Heart left ventricle (tissue), 16 donors: ENCODE data around the gene DAB2IP. TPM values are rescaled to one million over a fixed set of nuclear protein-coding genes. Genes with fewer than 3 reads are reported as not detected.
A peak's percentile ranks its signal among the peaks of the same experiment; 100 is the strongest.

Experiments
- ATAC-seq, 4 donors: fragments of 200-7000 bp; cut with Tn5 transposase; one replicate each; pipeline ENCODE4 v1.9.1; 2020 to 2022; ENCODE audit warnings: moderate library complexity in 4 of 4, mild to moderate bottlenecking in 3 of 4, moderate number of reproducible peaks in 1 of 4
- DNase-seq, 5 donors: peaks; one replicate each; pipeline ENCODE4 v3.0.0-alpha.2; 2020
- H3K27ac ChIP-seq, 12 donors: fragments of 200-600 bp; sonication (generic) in 4 of 12; one replicate each; pipeline versions ENCODE4 v1.5.0 to v1.8.0; 2016 to 2022; ENCODE audit warnings: mild to moderate bottlenecking in 2 of 12
- H3K27me3 ChIP-seq, 9 donors: fragments of 200-600 bp; sonication (generic) in 2 of 9; one replicate each; pipeline versions ENCODE4 v1.5.1 to v1.8.0; 2016 to 2022; ENCODE audit warnings: mild to moderate bottlenecking in 3 of 9
- H3K36me3 ChIP-seq, 9 donors: fragments of 200-600 bp; sonication (generic) in 2 of 9; one replicate each; pipeline versions ENCODE4 v1.5.0 to v1.8.0; 2018 to 2022; ENCODE audit warnings: mild to moderate bottlenecking in 2 of 9
- H3K4me1 ChIP-seq, 12 donors: fragments of 200-600 bp; sonication (generic) in 4 of 12; one replicate each; pipeline versions ENCODE4 v1.5.0 to v1.8.0; 2016 to 2022; ENCODE audit warnings: mild to moderate bottlenecking in 3 of 12
- H3K4me3 ChIP-seq, 12 donors: fragments of 200-600 bp; sonication (generic) in 4 of 12; one replicate each; pipeline versions ENCODE4 v1.5.0 to v1.8.0; 2017 to 2022; ENCODE audit warnings: mild to moderate bottlenecking in 9 of 12, moderate library complexity in 4 of 12
- H3K9me3 ChIP-seq, 12 donors: fragments of 200-600 bp; sonication (generic) in 4 of 12; one replicate each; pipeline versions ENCODE4 v1.5.0 to v1.8.0; 2016 to 2022; ENCODE audit warnings: mild to moderate bottlenecking in 1 of 12
- POLR2A ChIP-seq, 2 donors: fragments of 450-650 bp; IDR thresholded peaks; one replicate each; pipeline ENCODE4 v1.6.1; 2017; ENCODE audit warnings: antibody characterized with exemption in 2 of 2, mild to moderate bottlenecking in 2 of 2, moderate library complexity in 2 of 2
- WGBS, 4 donors: extraction: QIAGEN DNeasy Blood & Tissue Kit in 2 of 4; methylation state at CpG; one replicate each; pipeline versions ENCODE4 v1.1.5 to v1.1.7; 2013 to 2018; 5-methylcytosine and 5-hydroxymethylcytosine counted together
- intact Hi-C, 10 donors: fragments of 100-400 bp; cut with DNase I; formaldehyde crosslinking; loops; one replicate each; pipeline versions ENCODE4 v1.11.1 to v1.14.2; 2022
- polyA plus RNA-seq, 2 donors: library from polyadenylated mRNA; stranded (reverse); fragments of 200-250 nt; gene quantifications; one replicate each; pipeline ENCODE4 v1.2.3, GENCODE V29; 2013
- total RNA-seq, 9 donors: library from RNA; depleted of rRNA in 2 of 9; stranded (reverse); fragments of >200 nt in 2 of 9; fragmentation: NEBNext Ultra II Directional in 3 of 9; extraction: Animal tissue kit (Norgen Biotek cat#: 25700) in 3 of 9; gene quantifications; one replicate each; pipeline versions ENCODE4 v1.1.0 to v1.2.4, GENCODE V29; 2016 to 2023
- TF ChIP-seq, protein P1 (sequence below), 12 donors: fragments of 200-600 bp; sonication (generic) in 4 of 12; IDR thresholded peaks; one replicate each; pipeline versions ENCODE4 v1.5.0 to v1.8.0; 2018 to 2022; ENCODE audit warnings: antibody characterized with exemption in 12 of 12, mild to moderate bottlenecking in 5 of 12
- donor health status: ischemic (EF 13 %, LVEDD 7.1; RV severe dilation, severe dysfunction).
- donor health status: healthy with polysubstance abuse.
- donor health status: DM: no; HTN: yes; CAD: no.
- donor health status: DM: no; HTN: no; CAD: no.
- donor health status: ischemic (EF 25% LVEDD 6.9; RV normal size, moderate dysfunction).
- donor health status: ischemic (EF 25% LVEDD 5.7; RV mildly dilated, moderate dysfunction).
- donor health status: healthy.
- donor health status: DM: yes; HTN: yes; CAD: no.
- donor health status: ischemic (EF 35%, LVEDD 5.7; RV mildly dilated, moderate dysfunction).
- donor health status: nonischemic (EF 11% LVEDD 7.7; RV severe dilation, severe dysfunction).
- donor health status: DM: yes; HTN: yes; CAD: no.
- donor health status: PGD.
- donor health status: ischemic (EF 29% LVEDD 5.4; RV normal size, mild dysfunction).
- donor health status: nonischemic (EF 23%, LVEDD 6.1; RV moderate dilation, normal function).

DAB2IP gene
- total and polyA plus RNA-seq, 11 donors, result 30.9 to 103 (median 52.6) TPM

- Histone ChIP-seq H3K36me3 (no peaks in the 10 kb centered on the region), H3K9me3 (no peaks in the 10 kb centered on the region), H3K27me3 (no peaks in the 10 kb centered on the region), H3K27ac (peak overlapping the region; percentile 14 to 97 (median 91)), H3K4me1 (peaks cover 24 to 98% (median 89%) of the 10 kb centered on the region in 12 donors), H3K4me3 (no peak overlapping the region)
- no peak for ATAC-seq
- no peak for DNase-seq
- no peak for TF ChIP-seq POLR2A (IDR thresholded peaks at IDR 0.05)
- TF ChIP-seq, protein P1, sequence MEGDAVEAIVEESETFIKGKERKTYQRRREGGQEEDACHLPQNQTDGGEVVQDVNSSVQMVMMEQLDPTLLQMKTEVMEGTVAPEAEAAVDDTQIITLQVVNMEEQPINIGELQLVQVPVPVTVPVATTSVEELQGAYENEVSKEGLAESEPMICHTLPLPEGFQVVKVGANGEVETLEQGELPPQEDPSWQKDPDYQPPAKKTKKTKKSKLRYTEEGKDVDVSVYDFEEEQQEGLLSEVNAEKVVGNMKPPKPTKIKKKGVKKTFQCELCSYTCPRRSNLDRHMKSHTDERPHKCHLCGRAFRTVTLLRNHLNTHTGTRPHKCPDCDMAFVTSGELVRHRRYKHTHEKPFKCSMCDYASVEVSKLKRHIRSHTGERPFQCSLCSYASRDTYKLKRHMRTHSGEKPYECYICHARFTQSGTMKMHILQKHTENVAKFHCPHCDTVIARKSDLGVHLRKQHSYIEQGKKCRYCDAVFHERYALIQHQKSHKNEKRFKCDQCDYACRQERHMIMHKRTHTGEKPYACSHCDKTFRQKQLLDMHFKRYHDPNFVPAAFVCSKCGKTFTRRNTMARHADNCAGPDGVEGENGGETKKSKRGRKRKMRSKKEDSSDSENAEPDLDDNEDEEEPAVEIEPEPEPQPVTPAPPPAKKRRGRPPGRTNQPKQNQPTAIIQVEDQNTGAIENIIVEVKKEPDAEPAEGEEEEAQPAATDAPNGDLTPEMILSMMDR (IDR thresholded peaks at IDR 0.05), result peak in 1 of 12 donors; percentile 29
- intact Hi-C loops, result no loop called here
- 45 to 54% (median 49%) methylated on average over 7 of the region's 7 CpGs for WGBS, 4 donors
Observed at GRCh38 chr9:121720311-121721057, 69.0 kb downstream of the DAB2IP start.

DNA sequence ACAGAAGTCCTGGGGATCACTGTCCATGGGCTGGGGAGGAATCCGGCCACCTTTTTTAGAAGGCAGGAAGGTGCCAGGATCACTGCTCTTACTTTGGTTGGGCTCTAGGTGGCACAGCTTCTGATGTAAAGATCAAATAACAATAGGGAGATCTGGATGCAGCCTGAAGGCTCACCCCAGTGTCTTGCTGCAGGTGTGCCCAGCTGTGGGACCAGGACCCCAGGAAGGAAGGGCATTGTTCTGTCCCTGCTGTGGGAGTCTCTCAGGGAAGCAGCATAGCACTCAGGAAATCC is 69.6 kb downstream of the DAB2IP start:
- Histone ChIP-seq H3K27me3 (no peaks in the 10 kb centered on the region), H3K4me3 (no peak overlapping the region), H3K36me3 (no peaks in the 10 kb centered on the region), H3K4me1 (peaks cover 29 to 99% (median 94%) of the 10 kb centered on the region in 12 donors), H3K27ac (peak overlapping the region; percentile 14 to 97 (median 91)), H3K9me3 (no peaks in the 10 kb centered on the region)
- 20 to 50% (median 36%) methylated on average over 1 of the region's 1 CpG for WGBS, 4 donors
- intact Hi-C loops, result no loop called here
- TF ChIP-seq, protein P1 (IDR thresholded peaks at IDR 0.05), result peak in 3 of 12 donors; percentile 5 to 13 (median 11)
- TF ChIP-seq POLR2A (IDR thresholded peaks at IDR 0.05), result no peak
- no peak for ATAC-seq
- DNase-seq, result no peak

DNA sequence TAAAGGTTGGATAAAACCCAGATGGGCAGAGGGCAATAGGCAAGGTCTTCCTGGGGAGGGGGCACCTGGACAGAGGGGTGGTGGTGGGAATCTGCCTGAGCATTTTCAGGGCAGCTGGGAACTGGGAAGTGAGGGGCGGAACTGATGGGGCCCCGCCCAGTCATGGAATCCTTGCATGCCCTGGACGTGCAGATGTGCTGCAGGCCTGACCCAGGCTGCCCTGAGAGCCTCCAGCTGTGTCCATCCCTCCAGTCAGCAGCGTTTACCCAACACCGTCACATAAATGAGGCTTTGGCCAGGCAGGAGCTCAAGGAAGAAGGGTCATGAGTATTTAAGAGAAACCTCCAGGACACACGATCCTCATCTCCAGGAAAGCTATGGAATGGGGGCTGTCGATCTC is 70.3 kb downstream of the DAB2IP start:
- intact Hi-C loops, result no loop called here
- Histone ChIP-seq H3K4me1 (peaks cover 29 to 99% (median 95%) of the 10 kb centered on the region in 12 donors), H3K27ac (peak overlapping the region in 11 of 12 donors; percentile 46 to 97 (median 94)), H3K9me3 (no peaks in the 10 kb centered on the region), H3K36me3 (no peaks in the 10 kb centered on the region), H3K4me3 (no peak overlapping the region), H3K27me3 (no peaks in the 10 kb centered on the region)
- no peak for TF ChIP-seq POLR2A (IDR thresholded peaks at IDR 0.05)
- TF ChIP-seq, protein P1 (IDR thresholded peaks at IDR 0.05), result no peak
- WGBS, 4 donors, result 36 to 70% (median 52%) methylated on average over 5 to 7 of the region's 7 CpGs
- peak in 2 of 4 donors; percentile 6 to 18 for ATAC-seq
- peak in 4 of 5 donors; percentile 56 to 83 (median 62) for DNase-seq

DNA sequence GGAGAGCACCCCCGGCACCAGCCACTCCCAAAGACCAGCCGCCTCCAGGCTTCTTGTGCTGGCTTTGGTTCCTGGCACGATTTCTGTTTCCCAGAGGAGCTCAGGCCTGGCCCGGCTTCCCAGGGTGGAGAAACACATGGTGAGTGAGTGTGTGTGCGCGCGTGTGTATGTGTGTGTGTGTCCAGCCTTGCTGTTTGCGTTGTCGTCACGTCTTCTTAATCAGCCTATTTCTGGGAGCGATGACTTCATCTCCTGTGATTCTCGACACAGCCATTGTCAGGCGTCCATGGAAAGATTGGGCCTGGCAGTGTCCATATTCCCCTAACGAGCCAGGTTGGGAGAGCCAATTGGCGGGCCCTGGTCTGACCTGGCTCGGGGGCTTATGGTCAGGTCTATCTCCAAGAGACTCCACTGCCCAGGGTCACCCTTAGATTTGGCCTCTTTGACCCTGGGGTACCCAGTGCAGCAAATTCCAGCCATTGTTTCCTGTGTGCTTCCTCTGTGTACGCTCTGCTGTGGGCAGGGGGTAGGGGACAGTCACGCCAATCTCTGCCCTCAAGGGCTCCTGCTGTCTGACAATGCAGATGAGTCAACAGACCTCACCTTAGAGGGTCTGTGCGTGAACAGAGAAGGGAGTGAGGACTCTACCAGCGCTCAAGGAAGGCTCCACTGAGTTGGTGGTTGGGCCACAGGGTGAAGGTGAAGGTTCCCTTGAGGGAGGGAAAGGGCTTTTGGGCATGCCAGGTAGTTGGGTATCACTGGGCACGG is 73.8 kb downstream of the DAB2IP start:
- Histone ChIP-seq H3K27me3 (no peaks in the 10 kb centered on the region), H3K4me1 (peaks cover 36 to 100% (median 94%) of the 10 kb centered on the region in 12 donors), H3K36me3 (no peaks in the 10 kb centered on the region), H3K27ac (peak overlapping the region; percentile 88 to 97 (median 94)), H3K4me3 (no peak overlapping the region), H3K9me3 (no peaks in the 10 kb centered on the region)
- 24 to 40% (median 31%) methylated on average over 9 to 21 of the region's 21 CpGs for WGBS, 4 donors
- TF ChIP-seq, protein P1 (IDR thresholded peaks at IDR 0.05), result no peak
- no peak for TF ChIP-seq POLR2A (IDR thresholded peaks at IDR 0.05)
- peak; percentile 94 to 99 (median 97) for DNase-seq
- peak; percentile 85 to 89 (median 87) for ATAC-seq
- intact Hi-C loops, result no loop called here
